NOMO-1 treated with dmso at 0.1 percent for 144 hours (cell line): ENCODE data around the gene AGMAT.

Experiments
- DNase-seq: peaks from one replicate; lab custom pipeline; 2025; ENCODE audit not compliant: unreplicated experiment; lab: John Stamatoyannopoulos, UW

AGMAT gene

DNA sequence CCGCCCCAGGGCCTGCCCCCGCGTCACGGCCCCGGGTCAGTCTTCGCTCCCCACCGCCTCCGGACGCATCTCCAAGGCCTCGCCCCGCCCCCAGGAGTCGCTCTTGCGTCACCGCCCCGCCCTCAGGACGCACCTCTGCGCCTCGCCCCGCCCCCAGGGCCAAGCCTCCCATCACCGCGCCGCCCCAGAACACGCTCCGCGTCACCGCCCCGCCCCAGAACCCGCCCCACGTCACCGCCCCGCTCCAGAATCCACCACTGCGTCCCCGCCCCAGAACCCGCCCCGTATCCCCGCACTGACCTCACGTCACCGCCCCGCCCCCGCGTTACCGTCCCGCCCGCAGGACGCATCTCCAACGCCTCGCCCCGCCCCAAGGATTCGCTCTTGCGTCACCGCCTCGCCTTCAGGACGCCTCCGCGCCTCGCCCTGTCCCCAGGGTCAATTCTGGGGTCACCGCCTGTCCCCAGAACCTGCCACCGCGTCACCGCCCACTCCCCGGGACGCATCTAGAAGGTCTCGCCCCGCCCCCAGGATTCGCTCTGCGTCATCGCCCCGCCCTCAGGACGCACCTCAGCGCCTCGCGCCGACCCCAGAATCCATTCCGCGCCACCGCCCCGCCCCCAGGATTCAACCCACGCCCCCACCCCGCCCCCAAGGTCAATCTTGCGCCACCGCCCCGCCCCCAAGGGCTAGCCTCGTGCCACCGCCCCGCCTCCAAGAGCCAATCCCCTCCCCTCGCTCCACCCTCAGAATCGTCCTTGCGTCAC is 60.4 kb downstream of the AGMAT start:
- peak; percentile 98 for DNase-seq

DNA sequence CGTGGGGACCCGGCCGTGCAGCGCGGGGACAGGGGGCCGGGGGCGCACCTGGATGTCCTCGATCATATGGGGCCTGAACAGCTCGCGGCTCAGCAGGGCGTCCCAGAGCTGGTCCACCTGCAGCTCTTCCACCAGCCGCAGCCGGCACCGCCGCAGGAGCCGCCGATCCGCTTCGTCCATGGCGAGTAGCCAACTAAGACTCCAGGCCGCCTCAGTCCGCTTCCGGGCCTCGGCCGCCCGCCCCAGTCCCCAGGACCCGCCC is 60.9 kb downstream of the AGMAT start, which contains the start of gene CASP9:
Gene CASP9 (minus strand): TSS at position 195 of the 262 bp plus-strand sequence. CDS start 15 bp downstream, at position 180.
- DNase-seq: no peak

DNA sequence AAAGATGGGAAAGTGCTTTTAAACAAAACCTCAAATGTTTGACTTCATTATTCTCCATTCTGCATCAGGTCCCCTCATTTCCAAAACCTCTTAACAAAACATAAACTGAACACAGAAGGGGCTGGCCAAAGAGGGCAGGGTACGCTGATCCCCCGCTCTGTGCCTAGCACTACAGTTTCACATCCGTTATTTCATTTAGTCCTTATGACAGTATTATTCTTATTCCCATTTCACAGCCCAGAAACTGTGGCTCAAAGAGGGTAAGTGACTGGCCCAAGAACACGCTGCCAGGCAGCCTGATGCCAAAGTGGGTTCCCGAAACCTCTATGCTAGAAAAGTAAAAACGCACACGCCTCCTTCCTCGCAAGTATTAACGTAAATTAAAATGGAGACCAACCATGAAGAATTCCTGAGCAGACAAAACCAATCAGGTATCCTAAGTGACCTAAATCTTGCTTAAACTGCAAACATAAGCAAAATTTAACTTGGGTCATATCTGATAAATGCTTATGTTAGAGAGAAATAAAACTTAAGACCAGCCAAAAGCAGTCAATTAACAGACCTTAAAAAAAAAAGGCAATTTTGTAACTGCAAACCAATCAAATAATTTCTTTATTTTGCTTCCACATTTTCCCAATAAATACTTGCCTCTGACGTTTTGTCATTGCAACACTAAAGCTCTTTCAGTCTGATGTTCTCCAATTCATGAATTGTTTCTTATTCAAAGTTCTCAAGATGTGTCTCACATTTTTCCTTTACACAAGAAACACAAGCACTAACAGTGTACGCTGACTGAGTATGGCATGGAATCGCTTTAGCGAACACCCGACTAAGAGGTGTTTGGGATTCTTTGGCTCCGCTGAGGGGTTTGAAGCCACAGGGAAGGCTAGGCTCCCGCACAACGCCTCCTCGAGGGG is 61.5 kb downstream of the AGMAT start:
- DNase-seq: peak; percentile 4

DNA sequence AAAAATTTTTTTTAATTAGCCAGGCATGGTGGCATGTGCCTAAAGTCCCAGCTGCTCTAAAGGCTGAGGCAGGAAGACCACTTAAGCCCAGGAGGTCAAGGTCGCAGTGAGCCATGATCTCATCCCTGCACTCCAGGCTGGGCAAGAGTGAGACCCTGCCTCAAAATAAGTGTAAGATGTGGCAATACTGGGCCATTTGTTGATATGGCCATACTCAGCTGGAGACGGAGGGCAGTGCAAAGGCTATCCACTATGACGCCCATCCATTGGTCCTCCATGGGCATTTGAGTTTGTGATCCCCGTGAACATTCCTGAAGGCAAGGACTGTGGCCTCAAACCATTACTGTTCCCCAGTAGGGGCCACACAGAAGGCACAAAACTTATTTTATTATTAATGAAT is 62.3 kb downstream of the AGMAT start:
- no peak for DNase-seq
